ENCODE results near the gene CDT1. TPM values are rescaled to one million over a fixed set of nuclear protein-coding genes. Genes with fewer than 3 reads are reported as not detected.

Gene CDT1
- total RNA-seq, 1 experiment from 2014 or later, result 16.6 TPM

DNA sequence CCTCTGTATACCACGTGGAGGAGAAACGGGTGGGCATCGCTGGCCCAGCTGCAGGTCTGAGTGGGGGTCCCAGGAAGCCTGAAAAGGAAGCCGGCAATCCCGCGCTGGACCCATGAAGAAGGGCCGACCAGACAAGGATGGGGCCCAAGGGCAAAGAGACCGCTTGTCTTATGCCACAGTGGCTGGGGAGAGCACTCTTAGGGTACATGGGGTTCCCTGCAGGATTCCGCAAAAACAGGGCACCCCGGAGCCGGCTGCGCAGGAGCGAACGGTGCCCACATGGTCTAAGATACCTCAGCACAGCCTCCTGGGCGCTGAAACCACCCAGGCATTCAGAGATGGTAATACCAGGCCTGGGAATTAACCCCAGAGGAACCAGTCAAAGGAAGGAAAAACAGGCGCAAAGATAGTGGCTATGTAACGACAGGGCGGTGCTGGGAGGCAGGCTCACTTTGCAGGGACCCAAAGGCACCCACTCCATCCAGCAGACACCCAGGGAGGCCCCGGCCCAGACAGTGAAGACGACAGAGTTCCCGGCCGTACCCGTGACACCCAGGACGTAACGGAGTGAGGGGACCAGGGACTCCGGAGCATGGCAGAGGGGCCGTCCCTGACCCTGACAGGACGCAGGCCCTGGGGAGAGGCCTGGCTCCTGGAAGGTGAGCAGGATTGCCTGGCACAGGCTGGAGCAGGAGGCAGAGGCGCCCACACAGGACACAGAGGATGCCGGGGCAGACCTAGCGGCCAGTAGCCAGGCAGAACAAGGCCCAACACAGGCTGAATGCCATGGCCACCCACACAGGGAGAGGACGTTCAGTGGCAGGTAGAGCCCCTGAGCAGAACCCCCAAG lies 28.8 kb upstream of the CDT1 start:
- Mint-ChIP-seq H3K27ac (ENCODE audit: low read depth, unreplicated experiment) (no peak overlapping the region), H3K4me3 (ENCODE audit: unreplicated experiment) (no peak overlapping the region), H3K4me1 (ENCODE audit: insufficient read depth, unreplicated experiment) (peaks cover 20% of the 10 kb centered on the region), H3K27me3 (ENCODE audit: insufficient read depth, unreplicated experiment) (no peaks in the 10 kb centered on the region), H3K9me3 (ENCODE audit: unreplicated experiment) (no peaks in the 10 kb centered on the region), H3K36me3 (ENCODE audit: insufficient read depth, unreplicated experiment) (peaks cover 17% of the 10 kb centered on the region)
- CTCF ChIA-PET, result interaction anchor here (1.1 to 4.2 kb wide), 2 partner anchors 8 to 38 kb away, joined by 3 to 19 read pairs; no protein-coding TSS in a partner anchor
- TF ChIP-seq CTCF (IDR thresholded peaks at IDR 0.05; ENCODE audit: unreplicated experiment), result no peak
- no peak for DNase-seq (ENCODE audit: unreplicated experiment)
- POLR2A ChIA-PET, result no interaction called here
- intact Hi-C loops (cut with micrococcal nuclease), result no loop called here
- no TSS peak for BruUV-seq (replicated peaks)

- H3K9me3 Mint-ChIP-seq (ENCODE audit: unreplicated experiment), result no peaks in the 10 kb centered on the region
- intact Hi-C loops (cut with micrococcal nuclease), result no loop called here
- no peak for DNase-seq (ENCODE audit: unreplicated experiment)
- CTCF ChIA-PET, result interaction anchor here (0.6 to 0.7 kb wide), 2 partner anchors 23 to 513 kb away, joined by 3 to 6 read pairs; no protein-coding TSS in a partner anchor
- no peaks in the 10 kb centered on the region for H3K27me3 Mint-ChIP-seq (ENCODE audit: insufficient read depth, unreplicated experiment)
- H3K36me3 Mint-ChIP-seq (ENCODE audit: insufficient read depth, unreplicated experiment), result peaks cover 17% of the 10 kb centered on the region
- H3K4me3 Mint-ChIP-seq (ENCODE audit: unreplicated experiment), result no peak overlapping the region
- peaks cover 10% of the 10 kb centered on the region for H3K4me1 Mint-ChIP-seq (ENCODE audit: insufficient read depth, unreplicated experiment)
- no peak overlapping the region for H3K27ac Mint-ChIP-seq (ENCODE audit: low read depth, unreplicated experiment)
- TF ChIP-seq CTCF (IDR thresholded peaks at IDR 0.05; ENCODE audit: unreplicated experiment), result no peak
- POLR2A ChIA-PET, result no interaction called here
- BruUV-seq (replicated peaks), result no TSS peak
Observed at GRCh38 chr16:88775825-88776224, 27.8 kb upstream of the CDT1 start.

DNA sequence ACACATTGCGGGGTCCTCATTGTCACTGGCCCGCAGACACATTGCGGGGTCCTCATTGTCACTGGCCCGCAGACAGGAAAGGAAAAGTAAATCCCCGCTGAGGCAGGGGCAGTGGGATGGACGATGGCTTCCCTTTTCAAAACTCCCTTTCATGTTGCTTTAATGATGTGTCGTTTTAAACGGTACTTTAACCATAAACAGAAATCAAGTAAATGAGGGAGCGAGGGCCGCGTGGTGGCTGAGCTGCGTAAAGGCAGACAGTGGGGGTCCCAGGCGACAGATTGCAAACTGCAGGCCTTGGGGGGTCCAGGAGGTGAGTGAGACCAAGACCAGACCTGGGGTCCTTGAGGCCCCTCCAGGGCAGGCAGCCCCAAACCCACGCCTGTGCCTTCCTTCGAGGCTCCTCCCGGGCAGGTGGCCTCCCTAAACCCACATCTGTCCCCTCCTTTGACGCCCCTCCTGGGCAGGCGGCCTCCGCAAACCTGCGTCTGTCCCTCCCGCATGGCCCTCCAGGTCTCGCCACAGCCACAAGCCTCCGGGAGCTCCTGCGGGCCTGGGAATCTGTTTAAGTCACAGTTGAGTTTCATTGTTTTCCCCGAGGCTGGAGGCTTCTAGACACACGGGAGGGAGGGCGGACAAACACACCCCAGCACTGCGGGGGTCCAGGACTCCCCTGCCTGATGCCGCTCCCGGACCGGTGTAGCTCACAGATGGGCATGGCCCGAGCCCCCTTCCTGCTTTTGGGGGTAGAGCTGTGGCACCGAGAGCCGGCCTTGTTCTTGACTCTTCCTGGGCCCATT lies 25.9 kb upstream of the CDT1 start:
- POLR2A ChIA-PET, result no interaction called here
- peaks cover 21% of the 10 kb centered on the region for H3K4me1 Mint-ChIP-seq (ENCODE audit: insufficient read depth, unreplicated experiment)

More for the DNA sequence above, 25.9 kb upstream of the CDT1 start:
- H3K27ac Mint-ChIP-seq (ENCODE audit: low read depth, unreplicated experiment), result no peak overlapping the region
- BruUV-seq (replicated peaks), result no TSS peak
- no peak for TF ChIP-seq CTCF (IDR thresholded peaks at IDR 0.05; ENCODE audit: unreplicated experiment)
- no peak overlapping the region for H3K4me3 Mint-ChIP-seq (ENCODE audit: unreplicated experiment)
- intact Hi-C loops (cut with micrococcal nuclease), result no loop called here
- H3K9me3 Mint-ChIP-seq (ENCODE audit: unreplicated experiment), result no peaks in the 10 kb centered on the region
- peaks cover 11% of the 10 kb centered on the region for H3K36me3 Mint-ChIP-seq (ENCODE audit: insufficient read depth, unreplicated experiment)
- CTCF ChIA-PET, result interaction anchor here (0.6 to 1.2 kb wide), 3 partner anchors 40 to 270 kb away, joined by 3 to 4 read pairs (median 4); no protein-coding TSS in a partner anchor
- DNase-seq (ENCODE audit: unreplicated experiment), result no peak
- no peaks in the 10 kb centered on the region for H3K27me3 Mint-ChIP-seq (ENCODE audit: insufficient read depth, unreplicated experiment)

All from MCF 10A (cell line).